Right forelimb (tissue), 1 donor: ENCODE results near the gene SVBP.
A peak's percentile ranks its signal among the peaks of the same experiment; 100 is the strongest.
"Not testable (repeated sequence)": the region's sequence is repeated elsewhere in the genome, so short reads cannot be mapped to it uniquely, and the experiment has no call there.

Source experiments
- DNase-seq: peaks from one replicate; pipeline ENCODE4 v3.0.0-alpha.2; 2018

SVBP gene, protein sequence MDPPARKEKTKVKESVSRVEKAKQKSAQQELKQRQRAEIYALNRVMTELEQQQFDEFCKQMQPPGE

DNA sequence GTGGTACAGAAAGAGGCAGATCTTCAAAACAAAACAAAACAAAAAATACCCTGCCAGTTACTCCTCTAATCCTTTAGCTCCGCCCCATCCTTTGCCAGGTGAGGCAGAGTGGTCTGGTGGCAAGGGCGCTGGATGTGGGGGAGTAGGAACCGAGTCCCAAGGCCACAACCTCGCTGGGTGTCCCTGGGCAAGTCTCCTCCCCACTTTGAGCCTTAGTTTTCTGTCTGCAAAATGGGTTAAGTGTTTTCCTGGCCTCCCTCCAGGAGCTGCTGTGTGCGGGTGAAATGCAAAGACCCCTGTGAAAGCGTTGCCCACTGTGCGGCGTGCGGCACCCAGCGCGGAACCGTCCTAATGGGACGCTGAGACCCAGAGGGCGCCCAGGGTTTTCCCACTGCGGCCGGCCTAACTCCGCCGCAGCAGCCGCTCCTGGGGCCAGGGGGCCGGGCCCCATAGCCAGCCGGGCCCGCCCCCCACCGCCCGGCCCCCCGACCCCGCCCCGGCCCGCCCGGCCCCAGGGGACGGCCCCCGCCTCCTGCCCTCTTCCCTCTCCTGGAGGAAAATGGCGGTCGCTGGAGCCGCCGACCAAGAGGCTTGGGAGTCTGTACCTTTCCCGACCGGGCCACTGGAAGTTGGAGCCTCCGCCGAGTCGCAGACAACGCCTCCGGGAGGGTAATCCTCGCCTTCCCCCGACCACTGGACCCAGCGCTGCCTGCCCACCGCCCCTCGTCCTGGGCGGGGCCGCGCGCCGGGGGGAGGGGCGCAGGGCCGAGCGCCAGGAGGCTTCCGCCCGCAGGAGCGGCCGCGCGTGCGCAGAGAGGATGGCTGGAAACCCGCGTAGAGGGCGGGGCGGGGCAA is at the start of gene SVBP, which contains the start of gene ERMAP:
SVBP (minus strand) TSS at position 813 of the 855 bp plus-strand sequence. CDS start 853 bp downstream, outside the sequence.
ERMAP (plus strand) TSS at position 538 of the 855 bp plus-strand sequence. CDS start 13,327 bp downstream, outside the sequence.
- DNase-seq: peak; percentile 97

DNA sequence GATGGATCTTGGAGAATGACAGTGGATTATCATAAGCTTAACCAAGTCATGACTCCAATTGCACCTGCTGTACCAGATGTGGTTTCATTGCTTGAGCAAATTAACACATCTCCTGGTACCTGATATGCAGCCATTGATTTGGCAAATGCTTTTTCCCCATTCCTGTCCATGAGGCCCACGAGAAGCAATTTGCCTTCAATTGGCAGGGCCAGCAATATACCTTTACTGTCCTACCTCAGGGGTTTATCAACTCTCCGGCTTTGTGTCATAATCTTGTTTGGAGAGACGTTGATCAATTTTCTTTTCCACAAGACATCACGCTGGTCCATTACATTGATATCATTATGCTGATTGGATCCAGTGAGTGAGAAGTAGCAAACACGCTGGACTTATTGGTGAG is 49.4 kb upstream of the SVBP start:
- no peak for DNase-seq

DNA sequence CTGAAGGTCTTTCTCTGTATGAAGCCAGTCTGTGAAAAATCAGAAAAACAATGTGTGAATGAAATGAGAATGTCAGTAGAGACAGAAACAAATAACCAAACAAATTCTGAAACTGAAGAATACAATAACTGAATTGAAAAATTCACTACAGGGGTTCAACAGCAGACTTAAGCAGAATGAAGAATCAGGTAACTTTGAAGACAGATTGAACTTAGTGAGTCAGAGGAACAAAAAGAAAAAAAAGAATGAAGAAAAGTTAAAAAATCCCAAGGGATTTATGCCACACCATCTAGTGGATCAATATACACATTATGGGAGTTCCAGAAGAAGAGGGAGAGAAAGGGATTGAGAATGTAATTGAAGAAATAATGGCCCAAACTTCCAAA is 43.8 kb upstream of the SVBP start:
- no peak for DNase-seq

DNA sequence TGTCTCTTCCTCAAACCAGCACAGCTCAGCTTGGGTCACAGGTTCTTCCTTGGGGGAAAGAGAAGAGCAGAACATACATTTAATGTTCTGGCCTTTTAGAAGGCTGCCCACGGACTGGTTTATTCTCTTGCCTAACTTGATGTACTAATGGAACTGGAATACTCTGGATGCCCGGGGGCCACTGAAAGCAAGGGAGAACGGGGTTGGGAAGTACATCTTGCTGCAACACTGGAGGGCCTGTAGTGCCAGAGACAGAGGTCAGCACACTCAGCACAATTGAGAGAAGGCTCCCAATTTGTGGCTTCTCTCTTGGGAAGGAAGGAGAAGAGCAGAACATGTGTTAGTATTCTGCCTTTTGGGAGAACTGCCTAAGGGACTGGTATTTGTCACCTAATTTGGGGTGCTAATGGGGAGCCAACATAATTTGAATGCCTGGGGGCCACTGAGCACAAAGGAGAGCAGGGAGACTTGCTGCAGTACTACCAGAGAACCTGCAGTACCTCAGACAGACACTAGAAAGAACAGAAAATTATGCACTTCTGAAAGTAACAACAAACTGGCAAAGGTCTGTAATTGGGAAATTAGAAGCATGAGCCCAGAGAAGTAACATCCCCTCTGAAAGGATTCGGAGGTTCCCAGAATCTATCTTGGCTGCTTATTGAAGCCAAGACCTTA is 43.3 kb upstream of the SVBP start:
- DNase-seq: no peak

DNA sequence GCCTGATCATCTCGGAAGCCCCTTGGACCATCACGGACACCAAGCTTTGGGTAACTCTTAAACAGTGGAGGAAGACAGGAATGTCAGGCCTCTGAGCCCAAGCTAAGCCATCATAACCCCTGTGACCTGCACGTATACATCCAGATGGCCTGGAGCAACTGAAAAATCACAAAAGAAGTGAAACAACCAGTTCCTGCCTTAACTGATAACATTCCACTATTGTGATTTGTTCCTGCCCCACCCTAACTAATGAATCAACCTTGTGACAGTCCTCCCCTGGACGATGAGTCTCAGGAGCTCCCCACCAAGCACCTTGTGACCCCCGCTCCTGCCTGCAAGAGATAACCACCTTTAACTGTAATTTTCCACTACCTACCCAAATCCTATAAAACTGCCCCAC is 42.2 kb upstream of the SVBP start:
- DNase-seq: not testable (repeated sequence)

DNA sequence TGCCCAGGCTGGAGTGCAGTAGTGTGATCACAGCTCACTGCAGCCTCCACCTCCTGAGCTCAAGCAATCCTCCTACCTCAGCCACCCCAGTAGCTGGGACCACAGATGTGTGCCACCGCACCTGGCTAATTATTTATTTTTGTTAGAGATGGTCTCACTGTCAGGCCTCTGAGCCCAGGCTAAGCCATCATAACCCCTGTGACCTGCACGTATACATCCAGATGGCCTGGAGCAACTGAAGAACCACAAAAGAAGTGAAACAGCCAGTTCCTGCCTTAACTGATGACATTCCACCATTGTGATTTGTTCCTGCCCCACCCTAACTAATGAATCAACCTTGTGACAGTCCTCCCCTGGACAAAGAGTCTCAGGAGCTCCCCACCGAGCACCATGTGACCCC is 39.4 kb upstream of the SVBP start:
- DNase-seq: not testable (repeated sequence)

DNA sequence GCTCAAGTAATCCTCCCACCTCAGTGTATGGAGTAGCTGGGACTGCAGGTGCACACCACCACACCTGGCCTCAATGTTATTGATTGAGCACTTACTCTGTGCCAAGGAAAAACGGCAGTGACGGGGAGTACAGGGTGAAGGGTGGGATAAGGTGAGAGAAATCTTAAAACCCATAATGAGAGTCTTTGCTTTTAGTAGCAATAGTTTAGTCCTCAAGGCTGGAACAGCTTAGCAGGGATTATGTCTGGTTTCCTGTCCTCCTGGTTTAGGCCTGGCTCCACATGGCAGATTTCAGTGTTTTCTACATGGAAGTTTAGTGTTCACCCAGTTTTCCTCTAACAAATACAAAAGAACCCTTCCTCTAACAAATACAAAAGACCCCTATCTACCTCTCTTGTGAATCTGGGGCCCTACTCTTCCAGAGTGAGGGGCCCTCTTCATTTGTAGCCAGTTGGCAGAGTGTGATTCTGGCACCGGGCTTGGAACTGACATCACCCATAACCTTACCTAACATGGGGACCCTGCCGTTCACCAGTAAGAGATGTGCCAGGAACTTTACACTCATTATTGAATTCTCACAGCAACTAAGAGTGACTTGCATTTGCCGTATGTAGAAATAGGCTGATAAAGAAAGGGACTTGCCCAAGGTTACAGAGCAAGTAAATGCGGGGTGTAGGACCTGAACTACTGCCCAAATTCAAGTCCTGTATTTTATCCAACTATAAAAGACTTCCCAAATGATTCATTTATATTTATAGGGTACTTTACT is 36.1 kb upstream of the SVBP start:
- DNase-seq: no peak

DNA sequence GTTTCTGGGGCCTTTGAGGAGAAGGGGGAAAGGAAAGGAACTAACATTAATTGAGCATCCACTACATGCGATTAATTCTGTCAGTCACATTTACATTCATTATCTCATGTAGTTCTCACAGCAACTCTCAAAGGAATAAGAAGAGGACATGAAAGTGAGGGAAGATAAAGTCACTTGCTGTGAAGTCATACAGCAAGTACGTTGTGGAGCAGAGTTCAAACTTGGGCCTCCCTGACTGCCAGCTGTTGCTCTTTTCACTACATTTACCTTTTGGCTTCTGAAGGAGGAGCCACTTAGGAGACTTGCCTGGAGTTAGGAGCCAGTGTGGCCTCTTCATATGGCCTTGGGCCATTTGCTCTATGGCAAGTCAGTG is 35.4 kb upstream of the SVBP start:
- no peak for DNase-seq

DNA sequence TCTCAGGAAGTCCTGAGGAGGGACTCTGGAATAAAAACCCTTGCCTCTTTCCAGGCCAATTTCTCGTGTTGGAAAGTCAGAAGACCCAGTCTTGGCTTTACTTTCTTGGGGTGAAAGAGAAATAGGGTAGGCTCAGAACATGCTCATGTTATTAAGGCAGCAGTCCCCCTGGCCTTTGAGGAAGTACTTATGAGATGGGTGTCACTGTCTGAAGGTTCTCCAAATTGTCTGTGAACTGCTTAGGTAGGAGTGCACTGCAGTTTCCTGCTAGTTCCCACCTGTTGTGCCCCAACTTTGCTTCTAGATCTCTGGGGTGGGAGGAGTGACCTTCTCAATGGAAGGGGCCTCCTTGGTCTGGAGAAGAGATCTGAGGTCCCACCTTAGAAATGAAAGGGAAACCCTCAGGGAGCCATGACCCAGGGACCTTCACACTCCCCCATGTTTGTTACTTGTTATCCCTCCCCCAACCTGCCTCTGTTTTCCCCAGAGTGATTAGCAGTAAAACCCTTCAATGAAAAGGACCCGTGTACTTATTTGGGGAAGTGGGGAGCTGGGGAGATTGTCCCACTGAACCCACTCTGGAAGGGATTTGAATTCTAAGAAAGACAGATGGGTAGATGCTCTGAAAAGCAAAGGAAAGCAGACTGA is 34.9 kb upstream of the SVBP start:
- no peak for DNase-seq

DNA sequence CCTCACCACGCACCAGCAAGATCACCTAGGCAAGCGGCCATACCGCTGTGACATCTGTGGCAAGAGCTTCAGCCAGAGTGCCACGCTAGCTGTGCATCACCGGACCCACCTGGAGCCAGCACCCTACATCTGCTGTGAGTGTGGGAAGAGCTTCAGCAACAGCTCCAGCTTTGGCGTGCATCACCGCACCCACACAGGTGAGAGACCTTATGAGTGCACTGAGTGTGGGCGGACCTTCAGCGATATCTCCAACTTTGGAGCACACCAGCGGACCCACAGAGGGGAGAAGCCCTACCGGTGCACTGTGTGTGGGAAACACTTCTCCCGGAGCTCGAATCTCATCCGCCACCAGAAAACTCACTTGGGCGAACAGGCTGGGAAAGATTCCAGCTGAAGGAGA is 34.2 kb upstream of the SVBP start:
- no peak for DNase-seq

DNA sequence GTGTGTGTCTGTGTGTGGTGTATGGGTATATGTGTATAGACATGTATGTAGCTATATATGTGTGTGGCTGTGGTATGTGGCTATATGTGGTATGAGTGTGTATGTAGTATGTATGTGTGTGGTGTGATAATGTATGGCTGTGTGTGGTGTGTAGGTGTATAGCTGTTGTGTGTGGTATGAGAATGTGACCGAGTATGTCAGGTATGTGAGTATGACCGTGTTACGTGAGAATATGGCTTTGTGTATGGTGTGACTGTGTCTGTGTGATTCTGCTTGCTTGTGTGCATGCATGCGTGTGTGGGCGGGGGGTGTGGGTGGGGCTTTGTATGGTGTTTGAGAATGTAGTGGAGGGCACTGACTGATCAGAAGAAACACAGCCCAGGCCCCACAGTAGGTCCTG is 32.7 kb upstream of the SVBP start:
- DNase-seq: no peak

DNA sequence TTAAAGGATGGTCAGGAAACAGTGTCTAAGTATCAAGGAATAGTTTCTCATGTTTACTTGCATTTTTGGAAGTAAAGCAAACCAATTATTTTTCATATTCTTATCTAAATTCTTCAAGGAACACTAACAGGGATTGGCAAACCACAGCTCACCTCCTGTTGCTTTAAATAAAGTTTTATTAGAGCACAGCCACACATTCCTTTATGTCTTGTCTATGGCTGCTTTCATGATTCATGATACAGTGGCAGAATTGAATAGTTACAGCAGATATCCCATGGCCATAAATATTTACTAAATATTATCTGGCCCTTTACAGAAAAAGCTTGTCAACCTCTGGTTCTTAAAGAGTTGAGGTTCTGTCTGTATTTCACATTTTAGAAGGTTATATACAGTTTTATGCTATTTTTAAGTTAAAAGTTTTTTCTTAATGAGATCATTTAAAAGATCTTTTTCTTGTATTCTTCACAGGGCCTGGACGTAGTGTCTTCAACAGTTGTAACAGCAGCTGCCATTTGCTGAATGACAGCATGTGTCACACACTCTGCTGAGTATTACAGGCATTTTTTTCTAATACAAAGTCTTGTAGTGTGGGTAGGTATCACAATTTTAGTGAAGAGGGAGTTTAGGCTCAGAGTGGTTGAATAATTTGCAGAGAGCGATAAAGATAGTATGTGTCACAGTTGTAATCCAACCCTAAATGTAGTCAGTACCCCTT is 31.8 kb upstream of the SVBP start:
- no peak for DNase-seq

DNA sequence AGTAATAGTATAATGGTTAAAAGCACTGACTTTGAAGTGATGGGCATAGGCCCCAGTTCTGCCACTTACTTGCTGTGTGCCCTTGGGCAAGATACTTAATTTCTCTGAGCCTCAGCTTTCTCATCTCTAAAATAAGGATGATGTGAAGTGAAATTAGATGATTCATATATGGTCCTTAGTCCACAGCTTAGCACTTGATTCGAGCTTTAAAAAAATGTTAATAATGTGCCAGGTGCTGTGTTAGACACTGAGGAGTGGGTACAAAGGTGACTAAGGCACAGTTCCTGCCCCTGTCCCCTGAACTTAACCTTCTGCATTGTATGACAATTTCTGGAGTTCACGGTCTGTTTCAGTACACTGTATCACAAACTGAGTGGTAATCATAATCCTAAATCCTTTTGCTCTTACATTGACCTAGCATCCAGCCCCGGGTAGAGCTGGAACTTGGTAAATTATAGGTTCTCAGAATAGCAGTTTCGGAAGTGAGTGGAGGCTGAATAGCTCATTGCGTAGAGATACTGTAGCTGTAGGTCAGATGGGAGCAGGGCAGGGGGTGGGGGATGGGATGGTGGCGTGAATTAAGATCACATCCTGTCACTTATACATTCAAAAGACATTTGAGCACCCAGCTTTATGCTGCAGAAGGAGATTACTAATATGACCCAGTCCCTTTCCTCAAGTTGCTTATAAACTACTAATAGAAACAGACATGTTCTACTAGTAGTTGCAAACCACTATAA is 30.7 kb upstream of the SVBP start:
- DNase-seq: no peak

DNA sequence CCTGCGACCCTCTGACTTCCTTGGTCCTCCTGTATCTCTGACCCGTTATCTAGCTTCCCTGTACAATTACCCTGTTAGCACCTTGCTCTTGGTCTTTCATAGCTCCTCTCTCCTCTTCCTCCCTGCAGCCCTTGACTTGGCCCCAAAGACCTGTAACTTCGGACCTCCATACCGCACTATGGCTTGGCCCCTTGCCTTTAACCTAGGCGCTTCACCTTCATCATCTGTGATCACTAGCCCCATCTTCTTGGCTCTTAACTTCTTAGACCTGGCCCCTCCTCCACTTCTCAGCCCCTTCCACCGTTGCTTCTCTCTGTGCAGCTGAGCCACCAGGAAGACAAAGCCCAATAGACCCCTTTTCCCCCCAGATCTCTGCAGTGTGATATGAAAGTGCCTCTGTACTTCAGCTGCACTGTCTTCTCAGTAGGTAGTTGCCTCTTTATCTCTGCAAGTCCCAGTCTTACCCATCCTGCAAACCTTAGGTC is 30.0 kb upstream of the SVBP start:
- DNase-seq: no peak

DNA sequence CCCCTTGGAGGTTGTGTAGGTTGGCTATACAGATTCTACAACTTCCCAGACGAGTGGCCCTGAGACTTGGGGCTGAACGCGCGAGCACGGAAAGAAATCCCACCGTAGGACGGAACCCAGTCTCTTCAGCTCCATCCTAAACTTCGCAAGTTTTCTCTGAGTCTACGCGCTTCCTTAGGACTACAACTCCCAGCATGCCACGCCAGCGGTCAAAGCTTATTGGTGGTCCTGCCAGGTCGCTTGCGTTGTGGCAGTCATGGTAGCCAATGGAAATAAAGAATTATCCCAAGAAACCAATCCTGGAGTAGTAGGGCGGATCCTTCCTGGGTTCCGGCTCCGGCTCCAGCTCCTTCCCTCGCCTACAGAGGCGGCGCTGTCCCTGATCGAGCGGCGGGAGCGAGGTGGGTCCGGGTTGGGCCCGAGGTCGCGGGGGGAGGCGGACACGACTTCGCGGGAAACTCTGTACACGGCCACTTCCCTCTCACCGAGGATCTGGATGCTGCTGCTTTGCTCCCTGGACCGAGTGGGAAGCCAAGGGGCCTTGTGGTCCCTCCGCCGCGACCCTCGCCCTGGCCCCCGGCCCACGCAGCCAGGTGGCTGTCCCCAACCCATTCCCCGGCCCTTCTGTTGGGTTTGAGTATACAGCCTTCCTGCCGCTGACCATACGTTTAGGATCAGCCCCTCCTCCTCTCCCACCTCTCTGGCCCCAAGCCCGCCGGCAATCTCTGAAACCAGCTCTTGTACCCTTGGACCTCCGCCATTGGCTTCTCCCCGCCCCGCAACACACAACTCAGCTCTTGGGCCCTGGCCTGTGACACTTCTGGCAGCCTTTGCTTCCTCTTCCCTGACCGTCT is 29.3 kb upstream of the SVBP start, which contains the start of gene ZNF691:
ZNF691 (plus strand) TSS at position 357 of the 854 bp plus-strand sequence. CDS start 3,046 bp downstream, outside the sequence.
- DNase-seq: peak; percentile 90

DNA sequence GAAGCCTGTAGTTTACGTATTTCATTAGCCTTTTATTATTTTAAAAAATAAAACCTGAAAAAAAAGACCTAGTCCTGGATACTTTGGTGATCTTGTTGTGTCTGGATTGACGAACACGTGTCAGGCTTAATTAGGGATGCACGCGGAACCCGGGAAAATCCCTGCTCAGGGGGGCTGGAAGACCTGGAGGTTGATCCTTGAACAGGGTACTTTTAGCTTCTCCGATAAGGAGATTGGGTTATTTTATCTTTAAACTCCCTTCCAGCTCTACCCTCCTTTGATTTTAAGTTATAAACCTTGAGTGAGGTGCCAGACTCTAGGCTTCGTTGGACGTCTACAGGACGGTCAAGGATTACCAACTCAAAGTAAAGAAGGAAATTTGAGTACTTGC is 28.7 kb upstream of the SVBP start:
- DNase-seq: no peak

DNA sequence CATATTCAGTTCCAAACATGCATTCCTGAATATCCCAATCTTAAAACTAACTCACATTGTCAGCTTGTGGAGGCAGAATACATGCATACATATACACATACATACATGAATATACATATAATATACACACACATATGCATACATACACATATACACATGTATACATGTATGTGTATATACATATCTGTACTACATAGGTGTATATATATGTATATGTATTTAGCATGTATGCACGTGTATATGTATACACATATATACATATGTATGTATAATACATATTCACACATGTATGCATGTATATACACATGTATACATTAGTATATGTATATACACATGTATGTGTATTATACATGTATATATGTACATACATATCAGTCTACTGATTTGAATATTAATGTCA is 28.0 kb upstream of the SVBP start:
- no peak for DNase-seq

DNA sequence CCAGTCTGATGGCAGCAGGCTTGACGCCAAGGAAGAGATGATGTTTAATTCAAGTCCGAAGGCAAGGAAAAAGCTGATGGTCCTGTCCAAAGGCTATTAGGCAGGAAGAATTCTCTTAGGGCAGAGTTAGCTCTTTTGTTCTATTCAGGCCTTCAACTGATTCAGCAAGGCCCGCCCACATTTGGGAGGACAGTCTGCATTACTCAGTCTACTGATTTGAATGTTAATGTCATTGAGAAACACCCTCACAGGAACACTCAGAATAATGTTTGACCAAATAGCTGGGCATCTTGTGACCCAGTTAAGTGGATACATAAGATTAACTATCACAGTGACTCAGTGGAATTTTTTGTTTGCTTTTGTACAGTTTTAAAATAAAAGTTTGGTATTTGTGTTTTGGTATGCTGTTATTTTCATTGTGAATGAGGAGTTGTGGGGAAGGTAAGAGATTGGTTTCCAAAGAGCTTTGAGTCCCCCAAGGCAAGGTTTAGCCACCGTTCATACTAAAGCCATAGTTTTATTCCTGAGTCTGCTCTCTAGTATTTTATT is 27.5 kb upstream of the SVBP start:
- DNase-seq: no peak

DNA sequence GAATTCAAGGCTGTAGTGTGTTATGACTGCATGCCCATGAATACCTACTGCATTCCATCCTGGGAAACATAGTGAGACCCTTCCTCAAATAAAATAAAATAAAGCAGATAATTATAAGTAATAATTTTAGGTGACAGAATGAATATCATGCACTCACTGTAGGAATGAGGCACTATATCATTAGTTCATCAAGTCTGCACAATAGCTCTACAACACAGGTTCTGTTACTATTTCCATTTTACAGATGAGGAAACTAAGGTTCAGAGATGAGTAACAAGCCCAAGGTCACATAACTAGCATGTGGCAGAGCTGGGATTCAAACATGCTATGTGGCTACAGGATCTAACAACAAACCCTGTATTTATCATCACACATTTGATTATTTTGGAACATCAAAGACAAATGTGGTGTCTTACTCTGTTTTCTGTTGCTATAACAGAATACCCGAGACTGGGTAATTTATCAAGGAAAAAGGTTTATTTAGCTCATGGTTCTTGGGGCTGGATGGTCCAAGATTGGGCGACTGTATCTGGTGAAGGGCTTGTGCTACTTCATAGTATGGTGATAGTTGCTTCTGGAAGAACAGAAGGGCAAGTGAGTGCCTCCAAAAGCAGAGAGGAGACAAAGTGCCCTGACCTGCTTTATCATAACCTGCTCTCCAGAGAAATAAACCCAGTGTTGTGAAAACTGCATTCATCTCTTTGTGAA is 24.4 kb upstream of the SVBP start:
- no peak for DNase-seq
